ENCODE results near the gene ARHGAP10. TPM values are rescaled to one million over a fixed set of nuclear protein-coding genes. Genes with fewer than 3 reads are reported as not detected.

Gene ARHGAP10
- total and polyA plus RNA-seq, 12 donors, result 33.9 to 71.1 (median 60.7) TPM

- ATAC-seq (no peak), DNase-seq (no peak)
- intact Hi-C loops (cut with DNase I), result no loop called here
- Histone ChIP-seq H3K4me3 (no peak overlapping the region), H3K9me3 (peaks cover 0 to 31% (median 18%) of the 10 kb centered on the region in 11 donors), H3K4me1 (peaks cover 0 to 12% (median 5%) of the 10 kb centered on the region in 9 donors), H3K27me3 (no peaks in the 10 kb centered on the region), H3K27ac (no peak overlapping the region), H3K36me3 (peaks cover 0 to 29% (median 15%) of the 10 kb centered on the region in 9 donors)
- TF ChIP-seq CTCF (IDR thresholded peaks at IDR 0.05), result no peak
- WGBS, 2 donors, result 93 to 95% methylated on average over 3 of the region's 3 CpGs
These were observed 388.3 kb downstream of the ARHGAP10 start for GRCh38 chr4:148120216-148120615.

Small RNA genes lying within 50 kb of the gene (microRNA-seq; reads per million reads assigned to microRNA genes)
- gene MIR4799, result 0 to 0.60 reads per million in 2 donors

Other genes starting within 250 kb of the ARHGAP10 start
- 10 to 100 TPM; 18.9 to 30.5 (median 21.4) TPM for gene TMEM184C, start 114.7 kb upstream of the ARHGAP10 start, total RNA-seq
- 10 to 100 TPM in 1 of 2 donors, 1 to 10 TPM in 1; 3.2 to 11.2 TPM for gene TMEM184C, start 114.7 kb upstream of the ARHGAP10 start, polyA plus RNA-seq
- 1 to 10 TPM; 5.1 to 7.3 (median 6.6) TPM for gene PRMT9, start 47.9 kb upstream of the ARHGAP10 start, total RNA-seq
- 1 to 10 TPM; 3.0 to 3.9 TPM for gene PRMT9, start 47.9 kb upstream of the ARHGAP10 start, polyA plus RNA-seq